Ishikawa (cell line): ENCODE measurements around the gene PLXNA2.

Experiments used
- CEBPB ChIP-seq: IDR thresholded peaks from 2 replicates; pipeline ENCODE4 v1.6.1; 2012
- CREB1 ChIP-seq: IDR thresholded peaks from 2 replicates; pipeline ENCODE4 v1.6.1; 2012; ENCODE audit warnings: low read depth
- EGR1 ChIP-seq: IDR thresholded peaks from 2 replicates; pipeline ENCODE4 v1.6.1; 2012
- EP300 ChIP-seq: IDR thresholded peaks from 2 replicates; pipeline ENCODE4 v1.6.1; 2012; ENCODE audit warnings: borderline replicate concordance
- FOXM1 ChIP-seq: IDR thresholded peaks from 2 replicates; pipeline ENCODE4 v1.6.1; 2012; ENCODE audit warnings: low read depth, borderline replicate concordance
- MAX ChIP-seq: IDR thresholded peaks from 2 replicates; pipeline ENCODE4 v1.6.1; 2012
- NFIC ChIP-seq: IDR thresholded peaks from 2 replicates; pipeline ENCODE4 v1.6.1; 2012
- RAD21 ChIP-seq: IDR thresholded peaks from 2 replicates; pipeline ENCODE4 v1.6.1; 2012; ENCODE audit warnings: low read depth
- REST ChIP-seq: IDR thresholded peaks from 2 replicates; pipeline ENCODE4 v1.6.1; 2012; ENCODE audit warnings: low read depth, mild to moderate bottlenecking
- TAF1 ChIP-seq: IDR thresholded peaks from 2 replicates; pipeline ENCODE4 v1.6.1; 2012; ENCODE audit warnings: low read depth, mild to moderate bottlenecking
- TCF12 ChIP-seq: IDR thresholded peaks from 2 replicates; pipeline ENCODE4 v1.6.1; 2012; ENCODE audit warnings: low read depth
- TEAD4 ChIP-seq: IDR thresholded peaks from 2 replicates; pipeline ENCODE4 v1.6.1; 2012
- USF1 ChIP-seq: IDR thresholded peaks from 2 replicates; pipeline ENCODE4 v1.6.1; 2012
- YY1 ChIP-seq: IDR thresholded peaks from 2 replicates; pipeline ENCODE4 v1.6.1; 2012; ENCODE audit warnings: low read depth
- ZBTB7A ChIP-seq: IDR thresholded peaks from 2 replicates; pipeline ENCODE4 v1.6.1; 2012; ENCODE audit warnings: low read depth

The PLXNA2 gene

GRCh38 chr1:208058756-208059155, 185.4 kb downstream of the PLXNA2 start:
- TF ChIP-seq USF1: no peak
- no peak for TF ChIP-seq EP300
- TF ChIP-seq CREB1: no peak
- TF ChIP-seq MAX: no peak
- TF ChIP-seq TAF1: no peak
- no peak for TF ChIP-seq NFIC
- TF ChIP-seq RAD21: no peak
- TF ChIP-seq CEBPB: no peak
- no peak for TF ChIP-seq FOXM1
- no peak for TF ChIP-seq TCF12
- TF ChIP-seq YY1: no peak
- no peak for TF ChIP-seq REST
- no peak for TF ChIP-seq TEAD4
- TF ChIP-seq EGR1: no peak
- TF ChIP-seq ZBTB7A: no peak

- TF ChIP-seq CREB1 (no peak), ZBTB7A (no peak), REST (no peak), TEAD4 (no peak), TAF1 (no peak), EP300 (no peak)
Measured at GRCh38 chr1:208058267-208058666, 185.9 kb downstream of the PLXNA2 start.

GRCh38 chr1:208057056-208057455, 187.1 kb downstream of the PLXNA2 start:
- no peak for TF ChIP-seq USF1
- TF ChIP-seq CREB1: no peak
- no peak for TF ChIP-seq TAF1

GRCh38 chr1:208055535-208055934, 188.6 kb downstream of the PLXNA2 start:
- TF ChIP-seq YY1 (no peak), TEAD4 (no peak), RAD21 (no peak), CEBPB (no peak), ZBTB7A (no peak), TAF1 (no peak), NFIC (no peak), USF1 (no peak), FOXM1 (no peak), MAX (no peak), REST (no peak), EGR1 (no peak), TCF12 (no peak), EP300 (no peak)

- TF ChIP-seq TAF1: no peak
- no peak for TF ChIP-seq REST
- no peak for TF ChIP-seq RAD21
- TF ChIP-seq TEAD4: no peak
- TF ChIP-seq YY1: no peak
- no peak for TF ChIP-seq EP300
- no peak for TF ChIP-seq USF1
- TF ChIP-seq EGR1: no peak
- no peak for TF ChIP-seq CEBPB
- no peak for TF ChIP-seq TCF12
- no peak for TF ChIP-seq ZBTB7A
- TF ChIP-seq NFIC: no peak
- TF ChIP-seq MAX: no peak
- no peak for TF ChIP-seq CREB1
Measured at GRCh38 chr1:208054911-208055379, 189.2 kb downstream of the PLXNA2 start.
